HG03060 (cell line): ENCODE data around the gene PCDHGB2.
"Not testable (repeated sequence)": the region's sequence is repeated elsewhere in the genome, so short reads cannot be mapped to it uniquely, and the experiment has no call there.

Experiments used
- ATAC-seq: cut with Tn5 transposase; IDR thresholded peaks from one replicate; pipeline ENCODE4 v1.9.1; 2021; ENCODE audit warnings: low read depth, moderate number of reproducible peaks; ENCODE audit not compliant: unreplicated experiment

The PCDHGB2 gene

GRCh38 chr5:141349917-141350619 is 9.7 kb upstream of the PCDHGB2 start, which contains the start of gene PCDHGB1:
Gene PCDHGB1, plus strand, starts transcription at chr5:141350099. Its CDS starts 162 bp downstream, at chr5:141350261.
- ATAC-seq, result no peak

GRCh38 chr5:141351591-141351990 is 8.2 kb upstream of the PCDHGB2 start:
- ATAC-seq, result no peak

GRCh38 chr5:141354900-141355469 is 4.8 kb upstream of the PCDHGB2 start, which contains the start of gene PCDHGA4:
Gene PCDHGA4, plus strand, starts transcription at chr5:141355021. Its CDS starts 87 bp downstream, at chr5:141355108.
- ATAC-seq, result no peak

GRCh38 chr5:141355641-141356040 is 4.2 kb upstream of the PCDHGB2 start:
- no peak for ATAC-seq

GRCh38 chr5:141356133-141356532 is 3.7 kb upstream of the PCDHGB2 start:
- ATAC-seq, result no peak

- ATAC-seq, result no peak
Measured at GRCh38 chr5:141356950-141357349, 2.8 kb upstream of the PCDHGB2 start.

- no peak for ATAC-seq
Measured at GRCh38 chr5:141360685-141361084, 891 bp downstream of the PCDHGB2 start.

- no peak for ATAC-seq
Measured at GRCh38 chr5:141362719-141363118, 2.9 kb downstream of the PCDHGB2 start.

- no peak for ATAC-seq
Measured at GRCh38 chr5:141363952-141364660, 4.3 kb downstream of the PCDHGB2 start, which contains the start of gene PCDHGA5. Gene PCDHGA5, plus strand, starts transcription at chr5:141364162. Its CDS starts 169 bp downstream, at chr5:141364331.

- no peak for ATAC-seq
Measured at GRCh38 chr5:141366016-141366896, 6.5 kb downstream of the PCDHGB2 start.

- peak; percentile 88 for ATAC-seq
Measured at GRCh38 chr5:141369994-141370848, 10.4 kb downstream of the PCDHGB2 start, which contains the start of gene PCDHGB3. Gene PCDHGB3, plus strand, starts transcription at chr5:141370242. Its CDS starts 153 bp downstream, at chr5:141370395.

GRCh38 chr5:141371572-141372475 is 12.0 kb downstream of the PCDHGB2 start:
- no peak for ATAC-seq

- no peak for ATAC-seq
Measured at GRCh38 chr5:141373673-141374317, 14.0 kb downstream of the PCDHGB2 start, which contains the start of gene PCDHGA6. Gene PCDHGA6, plus strand, starts transcription at chr5:141373891. Its CDS starts 193 bp downstream, at chr5:141374084.

GRCh38 chr5:141374627-141375026 is 14.8 kb downstream of the PCDHGB2 start:
- ATAC-seq, result no peak

- ATAC-seq, result not testable (repeated sequence)
Measured at GRCh38 chr5:141375444-141376155, 15.8 kb downstream of the PCDHGB2 start.

GRCh38 chr5:141382469-141383294 is 22.9 kb downstream of the PCDHGB2 start, which contains the start of gene PCDHGA7:
Gene PCDHGA7, plus strand, starts transcription at chr5:141382742. Its CDS starts 158 bp downstream, at chr5:141382900.
- ATAC-seq, result no peak
